H1 (cell line): Measurements from ENCODE around the gene TLCD3A. TPM values are rescaled to one million over a fixed set of nuclear protein-coding genes. Genes with fewer than 3 reads are reported as not detected.
A peak's percentile ranks its signal among the peaks of the same experiment; 100 is the strongest.

Experiments
- CTCF ChIA-PET: fragments of 300-600 bp; sonication (Branson Sonifier 250); formaldehyde crosslinking; loops from one replicate; lab custom pipeline; 2021; ENCODE audit not compliant: partially characterized antibody; lab: Charles Lee
- POLR2A ChIA-PET: fragments of 300-600 bp; sonication (Branson Sonifier 250); formaldehyde crosslinking; loops from one replicate; lab custom pipeline; 2021; ENCODE audit warnings: inconsistent platforms; ENCODE audit not compliant: partially characterized antibody; lab: Charles Lee
- DNase-seq, 2 experiments: peaks; one replicate each; pipeline versions ENCODE4 v3.0.0 to v3.0.0-alpha.2; 2010 to 2022; ENCODE audit warnings: low spot score in 2 of 2, low read depth in 1 of 2, mixed read lengths in 1 of 2
- FAIRE-seq: peaks from 2 replicates; lab custom pipeline; 2011; peaks lifted over from hg19 to GRCh38; lab: Jason Lieb, UNC
- H2AFZ ChIP-seq: 2 replicates; pipeline ENCODE4 v1.8.1; 2012; ENCODE audit warnings: low read length, inconsistent platforms
- H2AK5ac ChIP-seq: 2 replicates; pipeline ENCODE4 v1.6.1; 2013; ENCODE audit warnings: low read depth, low read length
- H2BK120ac ChIP-seq: replicated peaks from 2 replicates; pipeline ENCODE3; 2013; ENCODE audit warnings: low read depth, low read length, inconsistent platforms
- H2BK12ac ChIP-seq: 2 replicates; pipeline ENCODE4 v1.6.1; 2013; ENCODE audit warnings: low read depth, low read length
- H2BK15ac ChIP-seq: 2 replicates; pipeline ENCODE4 v1.6.1; 2013; ENCODE audit warnings: low read length
- H2BK20ac ChIP-seq: 2 replicates; pipeline ENCODE4 v1.6.1; 2013; ENCODE audit warnings: low read length
- H2BK5ac ChIP-seq: 2 replicates; pipeline ENCODE4 v1.6.1; 2013; ENCODE audit warnings: low read depth, low read length
- H3K14ac ChIP-seq: 2 replicates; pipeline ENCODE4 v1.6.1; 2013; ENCODE audit warnings: inconsistent platforms; ENCODE audit not compliant: insufficient read length
- H3K18ac ChIP-seq: 2 replicates; pipeline ENCODE4 v1.6.1; 2013; ENCODE audit warnings: low read length; ENCODE audit errors: extremely low read depth
- H3K23ac ChIP-seq: 2 replicates; pipeline ENCODE4 v1.6.1; 2013; ENCODE audit warnings: inconsistent platforms; ENCODE audit not compliant: insufficient read length
- H3K23me2 ChIP-seq: 2 replicates; pipeline ENCODE4 v1.6.1; 2013; ENCODE audit warnings: low read depth, low read length
- H3K27ac ChIP-seq: 2 replicates; pipeline ENCODE4 v1.6.1; 2011; ENCODE audit warnings: low read depth, low read length, inconsistent platforms
- H3K27me3 ChIP-seq, 4 experiments: replicated peaks in 1 of 4; 1 replicate in 1 of 4; 2 replicates in 3 of 4; pipeline versions ENCODE4 v1.6.1 to v1.8.1; 2011 to 2013; ENCODE audit warnings: low read length in 3 of 4, mild to moderate bottlenecking in 3 of 4, inconsistent platforms in 2 of 4, mixed read lengths in 2 of 4, moderate library complexity in 1 of 4; ENCODE audit not compliant: control insufficient read depth in 3 of 4, insufficient read depth in 3 of 4; ENCODE audit errors: extremely low read depth in 1 of 4
- H3K36me3 ChIP-seq, 4 experiments: 2 replicates each; pipeline versions ENCODE4 v1.6.1 to v1.8.1; 2011 to 2013; ENCODE audit warnings: mild to moderate bottlenecking in 4 of 4, low read length in 3 of 4, moderate library complexity in 2 of 4, control low read depth in 1 of 4, inconsistent platforms in 1 of 4; ENCODE audit not compliant: insufficient read depth in 4 of 4, control insufficient read depth in 2 of 4
- H3K4ac ChIP-seq: replicated peaks from 2 replicates; pipeline ENCODE3; 2013; ENCODE audit warnings: low read length, low read depth, mixed read lengths, inconsistent platforms; ENCODE audit not compliant: insufficient read length
- H3K4me1 ChIP-seq, 4 experiments: replicated peaks in 1 of 4; 1 replicate in 1 of 4; 2 replicates in 3 of 4; pipeline versions ENCODE4 v1.6.1 to v1.8.1; 2011 to 2013; ENCODE audit warnings: low read length in 3 of 4, inconsistent platforms in 2 of 4, mixed read lengths in 1 of 4; ENCODE audit not compliant: insufficient read depth in 4 of 4, control insufficient read depth in 3 of 4
- H3K4me2 ChIP-seq, 2 experiments: 2 replicates each; pipeline versions ENCODE4 v1.6.1 to v1.8.1; 2011 to 2013; ENCODE audit warnings: low read depth in 2 of 2, low read length in 2 of 2, control low read depth in 1 of 2, inconsistent platforms in 1 of 2, mild to moderate bottlenecking in 1 of 2; ENCODE audit not compliant: insufficient read depth in 1 of 2
- H3K4me3 ChIP-seq, 4 experiments: fragments of 200-600, 300-600 bp in 1 of 4; sonication (generic), shearing (Covaris generic), sonication (Bioruptor Twin) in 1 of 4; 2 replicates each; pipeline versions ENCODE4 v1.5.1 to v1.8.1; 2011 to 2016; ENCODE audit warnings: low read length in 4 of 4, low read depth in 3 of 4, control low read depth in 2 of 4, inconsistent platforms in 2 of 4, mild to moderate bottlenecking in 2 of 4, mixed read lengths in 1 of 4, moderate library complexity in 1 of 4; ENCODE audit not compliant: insufficient read depth in 2 of 4; ENCODE audit errors: extremely low read depth in 1 of 4
- H3K56ac ChIP-seq: replicated peaks from 2 replicates; pipeline ENCODE3; 2013; ENCODE audit warnings: low read depth, mild to moderate bottlenecking, mixed read lengths, low read length, inconsistent platforms; ENCODE audit not compliant: insufficient read length
- H3K79me1 ChIP-seq: 2 replicates; pipeline ENCODE4 v1.6.1; 2013; ENCODE audit warnings: low read depth, low read length, control low read depth
- H3K79me2 ChIP-seq, 2 experiments: 2 replicates each; pipeline versions ENCODE4 v1.6.1 to v1.8.1; 2012 to 2013; ENCODE audit warnings: low read length in 2 of 2, mild to moderate bottlenecking in 2 of 2, inconsistent platforms in 1 of 2; ENCODE audit not compliant: insufficient read depth in 2 of 2, control insufficient read depth in 1 of 2
- H3K9ac ChIP-seq, 4 experiments: replicated peaks in 1 of 4; 1 replicate in 1 of 4; 2 replicates in 3 of 4; pipeline versions ENCODE4 v1.6.1 to v1.8.1; 2011 to 2013; ENCODE audit warnings: low read depth in 3 of 4, low read length in 3 of 4, control low read depth in 2 of 4, mild to moderate bottlenecking in 2 of 4, moderate library complexity in 2 of 4, inconsistent platforms in 1 of 4; ENCODE audit errors: extremely low read depth in 1 of 4
- H3K9me3 ChIP-seq, 2 experiments: 2 replicates each; pipeline versions ENCODE4 v1.6.1 to v1.8.1; 2012 to 2013; ENCODE audit warnings: mild to moderate bottlenecking in 2 of 2, moderate library complexity in 2 of 2, control low read depth in 1 of 2, inconsistent platforms in 1 of 2, low read depth in 1 of 2, low read length in 1 of 2, mixed read lengths in 1 of 2; ENCODE audit not compliant: insufficient read depth in 2 of 2
- H4K20me1 ChIP-seq, 2 experiments: replicated peaks in 1 of 2; 2 replicates each; pipeline versions ENCODE3 to v1.8.1; 2011 to 2013; ENCODE audit warnings: inconsistent platforms in 2 of 2, low read length in 2 of 2, mild to moderate bottlenecking in 1 of 2; ENCODE audit not compliant: insufficient read depth in 2 of 2, control insufficient read depth in 1 of 2
- H4K5ac ChIP-seq: 2 replicates; pipeline ENCODE4 v1.6.1; 2013; ENCODE audit warnings: low read length, low read depth, mixed read lengths, inconsistent platforms; ENCODE audit not compliant: insufficient read length
- H4K8ac ChIP-seq: 2 replicates; pipeline ENCODE4 v1.8.0; 2013; ENCODE audit warnings: mild to moderate bottlenecking, moderate library complexity, low read length, inconsistent platforms; ENCODE audit not compliant: insufficient read depth; ENCODE audit errors: extremely low read depth
- H4K91ac ChIP-seq: replicated peaks from 2 replicates; pipeline ENCODE3; 2013; ENCODE audit warnings: low read length, mixed read lengths, inconsistent platforms; ENCODE audit not compliant: insufficient read length
- BACH1 ChIP-seq: IDR thresholded peaks from 2 replicates; pipeline ENCODE4 v1.6.1; 2012; ENCODE audit warnings: low read length, improper control_type of control experiment
- SUZ12 ChIP-seq: fragments of 200-600 bp; sonication (generic); IDR thresholded peaks from 2 replicates; pipeline ENCODE4 v1.6.1; 2012; ENCODE audit warnings: mild to moderate bottlenecking, inconsistent platforms, low read length, moderate library complexity, mixed read lengths
- WGBS, 2 experiments: shearing (Covaris generic) in 1 of 2; methylation state at CpG; one replicate each; pipeline versions ENCODE4 v1.1.6 to v1.1.7; 2013 to 2015; ENCODE audit warnings: low lambda C conversion rate in 2 of 2, mixed read lengths in 2 of 2, inconsistent platforms in 1 of 2, low coverage in 1 of 2, missing lambda C conversion rate in 1 of 2; ENCODE audit not compliant: insufficient replicate concordance in 2 of 2, insufficient coverage in 1 of 2, insufficient read length in 1 of 2; ENCODE audit errors: extremely low coverage in 1 of 2, missing lambda C conversion rate in 1 of 2; 5-methylcytosine and 5-hydroxymethylcytosine counted together
- polyA plus RNA-seq, 7 experiments: library from polyadenylated mRNA; depleted of rRNA in 3 of 7; stranded (reverse) in 5 of 7; unstranded in 2 of 7; fragments of >200 nt in 5 of 7; fragments of 200-250 nt in 2 of 7; gene quantifications; 1 replicate in 5 of 7; 2 replicates in 1 of 7; 4 replicates in 1 of 7; pipeline versions ENCODE4 v1.2.1 to v1.2.3, GENCODE V29; 2011 to 2013; ENCODE audit warnings: missing spikeins in 2 of 7, mixed read lengths in 2 of 7
- total RNA-seq: library from RNA; stranded (reverse); fragmentation: NEBNext Ultra II Directional; extraction: Animal tissue kit (Norgen Biotek cat#: 25700); gene quantifications from 2 replicates; pipeline ENCODE4 v1.2.1, GENCODE V29; 2021

TLCD3A gene
- total and polyA plus RNA-seq, 2 of the 8 experiments (the other 6 are each of a cell fraction or from before 2014, with no cell fraction given), result 26.1 to 48.8 TPM

- Histone ChIP-seq H3K9ac (no peak overlapping the region), H3K4ac (no peak overlapping the region), H3K23ac (no peak overlapping the region), H2BK15ac (no peak overlapping the region), H3K36me3 (no peaks in the 10 kb centered on the region; a peak in 1 of 8 replicates), H3K79me1 (no peaks in the 10 kb centered on the region), H3K27ac (no peak overlapping the region), H3K4me3 (no peak overlapping the region), H3K4me2 (no peak overlapping the region), H3K23me2 (no peaks in the 10 kb centered on the region; the same call in 1 of the 2 replicates), H3K79me2 (no peaks in the 10 kb centered on the region), H4K20me1 (peaks cover 0 to 2% of the 10 kb centered on the region in 2 experiments), H4K91ac (no peak overlapping the region), H3K9me3 (no peaks in the 10 kb centered on the region), H4K8ac (no peak overlapping the region), H3K14ac (no peak overlapping the region), H2BK20ac (no peak overlapping the region), H2BK12ac (no peak overlapping the region), H3K4me1 (no peaks in the 10 kb centered on the region), H4K5ac (no peak overlapping the region), H2BK120ac (no peak overlapping the region), H2BK5ac (no peak overlapping the region), H3K27me3 (no peaks in the 10 kb centered on the region), H3K56ac (no peak overlapping the region), H2AFZ (no peak overlapping the region), H2AK5ac (no peak overlapping the region), H3K18ac (no peak overlapping the region)
- FAIRE-seq (no peak), DNase-seq (no peak)
- WGBS, 2 experiments, result 88% methylated on average over 1 of the region's 1 CpG; no CpG with 5 or more reads in 1 of the 2 experiments
- ChIA-PET CTCF (interaction anchor here (0.7 to 1.8 kb wide), 3 partner anchors 18 to 557 kb away, joined by 3 to 7 read pairs (median 3); no protein-coding TSS in a partner anchor), POLR2A (interaction anchor here (0.6 to 1.3 kb wide), 2 partner anchors 11 to 529 kb away, joined by 3 read pairs; no protein-coding TSS in a partner anchor)
- no peak for TF ChIP-seq SUZ12
- peak; percentile 53; the same call in 1 of the 2 replicates for TF ChIP-seq BACH1
Measured at GRCh38 chr17:683040-683439, 49.4 kb upstream of the TLCD3A start.
